T-helper 2 cell (primary cell): Measurements from ENCODE around the gene SMAD4.
"Not testable (repeated sequence)": the region's sequence is repeated elsewhere in the genome, so short reads cannot be mapped to it uniquely, and the experiment has no call there.

ENCODE experiments used
- DNase-seq, 5 experiments: peaks; one replicate each; pipeline versions ENCODE4 v3.0.0 to v3.0.0-alpha.2; 2012 to 2022
- total RNA-seq, 2 donors: gene quantifications; one replicate each; lab custom pipeline; 2026; lab: John Stamatoyannopoulos, UW

SMAD4 gene
- 60.5 to 75.0 reads per million in 2 donors for total RNA-seq

- peak; percentile 96 to 99 (median 98) for DNase-seq
Measured at GRCh38 chr18:51029694-51030536, at the start of gene SMAD4. Gene SMAD4 (plus strand): TSS chr18:51030213. CDS start chr18:51047047, 16,834 bp downstream.

GRCh38 chr18:50981381-50981780 lies 48.6 kb upstream of the SMAD4 start:
- DNase-seq = no peak

DNA sequence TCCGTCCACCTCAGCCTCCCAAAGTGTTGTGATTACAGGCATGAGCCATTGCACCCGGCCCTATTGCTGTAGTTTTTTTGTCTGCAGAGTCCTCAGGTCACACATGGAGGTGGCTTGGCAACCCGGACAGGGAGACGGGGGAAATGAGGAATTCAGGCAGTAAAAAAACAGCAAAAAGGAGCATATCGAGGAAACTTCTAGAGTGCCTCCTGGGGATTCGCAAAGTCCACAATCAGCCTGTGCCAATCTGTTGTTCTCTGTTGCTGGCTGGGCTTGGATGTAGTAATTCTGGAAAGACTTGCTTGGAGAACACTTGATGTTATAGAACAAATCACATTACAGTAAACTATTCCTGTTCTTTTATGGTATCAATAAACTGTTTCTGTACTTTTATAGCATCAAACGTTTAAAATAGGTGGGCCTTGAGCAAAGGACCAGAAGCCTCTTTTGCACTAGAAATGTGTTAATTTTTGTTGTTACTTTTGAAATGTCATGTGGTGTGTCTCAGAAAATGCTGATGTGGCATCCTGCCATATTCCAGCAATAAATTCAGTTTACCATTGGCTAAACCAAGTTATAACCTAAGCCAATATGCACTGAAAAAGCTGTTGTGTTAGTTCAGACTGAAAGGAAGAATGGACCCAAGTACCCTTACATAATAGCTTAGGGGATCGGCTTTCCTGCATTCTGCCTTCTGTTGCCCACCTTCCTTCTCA lies 47.8 kb upstream of the SMAD4 start:
- DNase-seq = no peak

GRCh38 chr18:50982802-50983179 lies 47.2 kb upstream of the SMAD4 start:
- DNase-seq = no peak

- no peak for DNase-seq
Measured at GRCh38 chr18:50986360-50987087, 43.5 kb upstream of the SMAD4 start.

DNA sequence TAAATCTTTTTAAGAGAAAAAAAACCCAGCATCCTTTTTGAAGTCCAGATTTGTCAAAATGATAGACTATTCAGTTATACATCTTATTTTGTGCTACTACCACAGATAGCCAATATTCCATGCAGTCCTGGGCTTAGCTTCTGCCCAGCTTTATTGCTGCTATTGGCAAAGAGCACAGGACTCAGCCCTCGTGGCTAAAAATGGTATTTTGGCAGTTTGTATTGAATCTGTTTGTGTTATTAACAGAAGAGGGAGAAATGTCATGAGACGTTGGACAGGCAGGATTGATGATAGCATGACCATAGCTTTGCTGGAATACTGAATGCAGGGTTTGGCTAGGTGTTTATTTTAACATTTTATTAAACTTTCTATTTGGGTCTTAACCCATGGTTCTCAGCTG lies 42.8 kb upstream of the SMAD4 start:
- DNase-seq = no peak

GRCh38 chr18:50989711-50990110 lies 40.3 kb upstream of the SMAD4 start:
- no peak for DNase-seq

- DNase-seq = no peak
Measured at GRCh38 chr18:50992351-50992762, 37.7 kb upstream of the SMAD4 start.

GRCh38 chr18:50994031-50994430 lies 36.0 kb upstream of the SMAD4 start:
- DNase-seq = no peak

DNA sequence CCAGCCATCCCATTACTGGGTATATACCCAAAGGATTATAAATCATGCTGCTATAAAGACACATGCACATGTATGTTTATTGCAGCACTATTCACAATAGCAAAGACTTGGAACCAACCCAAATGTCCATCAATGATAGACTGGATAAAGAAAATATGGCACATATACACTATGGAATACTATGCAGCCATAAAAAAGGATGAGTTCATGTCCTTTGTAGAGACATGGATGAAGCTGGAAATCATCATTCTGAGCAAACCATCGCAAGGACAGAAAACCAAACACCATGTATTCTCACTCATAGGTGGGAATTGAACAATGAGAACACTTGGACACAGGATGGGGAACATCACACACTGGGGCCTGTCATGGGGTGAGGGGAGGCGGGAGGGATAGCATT lies 26.8 kb upstream of the SMAD4 start:
- not testable (repeated sequence) for DNase-seq

- no peak for DNase-seq
Measured at GRCh38 chr18:51006061-51006818, 23.8 kb upstream of the SMAD4 start.

DNA sequence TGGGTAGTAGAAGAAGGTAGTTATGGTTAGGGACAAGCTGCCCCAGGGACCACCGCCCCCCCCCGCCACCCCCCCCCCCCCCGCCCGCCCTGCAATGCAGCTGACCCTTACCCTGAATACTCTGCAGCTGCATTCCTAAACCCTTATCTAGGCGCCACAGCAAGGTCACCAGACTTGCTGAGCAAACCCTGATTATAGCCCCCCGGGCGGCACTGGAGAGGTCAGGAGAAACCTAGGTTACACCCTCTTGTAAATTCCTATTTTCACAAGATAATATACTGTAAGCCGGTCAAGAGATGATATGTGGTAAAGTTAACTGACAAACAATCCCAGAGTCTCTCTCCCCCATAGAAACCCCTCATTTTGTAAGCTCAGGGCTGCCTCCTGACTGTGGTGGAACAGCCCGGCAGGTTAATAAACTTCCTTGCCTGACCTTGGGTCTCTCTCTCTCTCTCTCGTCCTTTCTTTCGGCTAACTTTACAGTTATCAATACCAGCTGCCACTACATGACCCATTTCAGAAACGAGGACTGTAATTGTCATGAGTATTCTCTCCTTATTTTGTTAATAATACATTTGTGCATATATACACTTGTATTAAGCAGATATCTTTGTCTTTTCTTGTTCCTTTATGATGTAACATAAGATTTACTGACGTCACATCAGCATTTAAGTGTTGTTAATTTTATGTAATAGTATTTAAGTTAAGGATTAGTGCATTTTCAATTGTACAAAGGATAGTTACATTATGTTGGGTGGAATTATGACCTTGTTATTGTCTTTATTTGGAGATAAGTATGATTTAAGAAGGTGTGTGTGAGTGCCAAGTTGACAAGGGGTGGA lies 22.8 kb upstream of the SMAD4 start:
- DNase-seq = no peak

GRCh38 chr18:51007790-51008139 lies 22.2 kb upstream of the SMAD4 start:
- DNase-seq = no peak

GRCh38 chr18:51009072-51009471 lies 20.9 kb upstream of the SMAD4 start:
- no peak for DNase-seq

DNA sequence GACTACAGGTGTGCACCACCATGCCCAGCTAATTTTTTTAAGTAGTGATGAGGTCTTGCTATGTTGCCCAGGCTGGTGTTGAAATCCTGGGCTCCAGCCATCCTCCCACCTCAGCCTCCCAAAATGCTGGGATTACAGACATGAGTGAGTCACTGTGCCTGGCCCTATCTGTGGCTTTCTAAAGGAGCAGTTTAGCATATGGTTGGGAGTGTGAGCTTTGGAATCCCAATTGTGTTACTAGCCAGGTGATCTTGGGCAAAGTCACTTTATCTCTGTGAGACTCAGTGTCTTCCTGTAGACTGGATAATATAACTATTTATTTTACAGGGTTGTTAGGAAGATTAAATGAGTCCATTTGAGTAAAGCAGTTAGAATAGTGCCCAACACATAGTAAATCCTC lies 19.8 kb upstream of the SMAD4 start:
- no peak for DNase-seq

DNA sequence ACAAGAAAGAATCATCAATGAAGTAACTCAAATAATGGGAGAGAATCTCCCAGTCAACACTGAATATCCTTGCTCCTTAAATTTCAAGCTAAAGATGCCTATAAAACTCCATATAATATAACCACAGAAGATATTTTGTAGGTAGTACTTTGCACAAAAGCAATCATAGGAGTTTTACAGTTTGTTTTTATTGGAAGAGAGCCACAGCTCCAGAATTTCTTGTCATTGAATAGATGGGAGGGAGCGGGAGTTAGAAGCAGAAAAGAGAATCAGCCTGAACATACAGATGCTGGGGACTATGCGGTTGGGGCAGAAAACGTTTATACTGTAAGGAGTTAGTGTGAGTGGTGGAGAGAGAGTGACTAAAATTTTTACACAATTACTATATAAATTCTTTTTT lies 18.3 kb upstream of the SMAD4 start:
- DNase-seq = no peak

DNA sequence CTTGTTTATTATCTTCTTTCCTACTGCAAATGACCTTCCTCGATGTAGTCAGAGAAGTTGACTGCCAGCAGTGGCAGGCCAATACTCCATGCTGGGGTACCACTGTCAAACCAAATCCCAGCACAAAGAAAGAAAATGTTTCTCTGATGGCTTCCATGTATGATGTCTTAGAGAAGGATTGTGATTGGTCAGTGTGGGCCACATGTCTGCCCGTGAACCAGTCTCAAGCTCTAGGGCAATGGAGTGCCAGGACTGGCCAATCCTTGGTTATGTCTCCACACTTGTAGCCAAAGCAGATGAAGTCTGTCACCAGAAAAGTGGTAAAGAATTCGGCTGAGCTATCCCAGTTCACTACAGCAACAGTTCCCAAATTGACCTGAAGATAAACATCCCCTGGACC lies 17.6 kb upstream of the SMAD4 start:
- no peak for DNase-seq

GRCh38 chr18:51013259-51013658 lies 16.8 kb upstream of the SMAD4 start:
- no peak for DNase-seq

- no peak for DNase-seq
Measured at GRCh38 chr18:51017140-51017879, 12.7 kb upstream of the SMAD4 start.

DNA sequence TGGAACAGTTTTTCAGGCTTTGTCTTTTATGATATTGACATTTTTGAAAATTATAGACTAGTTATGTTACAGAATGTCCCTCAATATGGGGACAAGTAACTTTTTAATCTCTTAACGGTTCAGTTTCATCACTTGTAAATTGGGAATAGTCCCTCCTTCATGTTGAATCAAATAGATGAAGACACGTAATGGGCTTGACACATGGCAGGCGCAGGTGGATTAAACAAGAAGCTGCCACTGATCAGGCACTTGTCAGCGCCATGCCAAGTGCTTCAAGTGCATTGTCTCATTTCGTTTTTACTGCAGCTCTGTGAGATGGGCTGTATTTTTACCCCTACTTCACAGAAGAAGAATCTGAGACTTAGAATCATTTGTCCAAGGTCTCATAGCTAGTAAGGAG lies 9.5 kb upstream of the SMAD4 start:
- DNase-seq = no peak
